Nephron (organoid): ENCODE data around the gene ADGRD1.

ENCODE experiments used
- H3K27ac Mint-ChIP-seq, 3 experiments: 2 replicates each; pipeline ENCODE4 v1.8.0; 2020; ENCODE audit warnings: mixed read lengths in 3 of 3, mild to moderate bottlenecking in 2 of 3, moderate library complexity in 1 of 3
- H3K27me3 Mint-ChIP-seq: 2 replicates; pipeline ENCODE4 v1.8.0; 2021; ENCODE audit warnings: low read depth, mild to moderate bottlenecking, moderate library complexity, mixed read lengths
- H3K36me3 Mint-ChIP-seq: 2 replicates; pipeline ENCODE4 v1.8.0; 2020; ENCODE audit warnings: low read depth, mixed read lengths
- H3K4me1 Mint-ChIP-seq: 2 replicates; pipeline ENCODE4 v1.8.0; 2020; ENCODE audit warnings: mixed read lengths
- H3K4me3 Mint-ChIP-seq, 3 experiments: 2 replicates each; pipeline ENCODE4 v1.8.0; 2020; ENCODE audit warnings: mild to moderate bottlenecking in 3 of 3, mixed read lengths in 3 of 3, moderate library complexity in 2 of 3
- H3K9me3 Mint-ChIP-seq: 2 replicates; pipeline ENCODE4 v1.8.0; 2020; ENCODE audit warnings: mixed read lengths
- TF ChIP-seq, protein P1 (sequence below), 3 experiments: fragments of 200-600 bp; sonication (generic); IDR thresholded peaks; one replicate each; pipeline ENCODE4 v1.5.0; 2021; ENCODE audit warnings: antibody characterized with exemption in 3 of 3; ENCODE audit not compliant: unreplicated experiment in 3 of 3

ADGRD1 gene

DNA sequence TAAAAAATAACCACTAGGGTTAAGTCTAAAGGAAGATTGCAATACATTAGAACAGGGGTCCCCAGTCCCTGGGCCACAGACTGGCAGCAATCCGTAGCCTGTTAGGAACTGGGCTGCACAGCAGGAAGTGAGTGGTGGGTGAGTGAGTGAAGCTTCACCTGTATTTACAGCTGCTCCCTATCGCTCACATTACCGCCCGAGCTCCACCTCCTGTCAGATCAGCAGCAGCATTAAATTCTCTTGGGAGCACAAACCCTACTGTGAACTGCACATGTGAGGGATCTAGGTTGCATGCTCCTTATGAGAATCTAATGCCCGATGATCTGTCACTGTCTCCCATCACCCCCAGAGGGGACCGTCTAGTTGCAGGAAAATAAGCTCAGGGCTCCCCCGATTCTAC, 15.5 kb downstream of the ADGRD1 start:
- Mint-ChIP-seq H3K27me3 (no peaks in the 10 kb centered on the region), H3K36me3 (peaks cover 7% of the 10 kb centered on the region), H3K4me1 (peaks cover 12% of the 10 kb centered on the region), H3K27ac (no peak overlapping the region), H3K9me3 (no peaks in the 10 kb centered on the region), H3K4me3 (no peak overlapping the region)
- TF ChIP-seq, protein P1, sequence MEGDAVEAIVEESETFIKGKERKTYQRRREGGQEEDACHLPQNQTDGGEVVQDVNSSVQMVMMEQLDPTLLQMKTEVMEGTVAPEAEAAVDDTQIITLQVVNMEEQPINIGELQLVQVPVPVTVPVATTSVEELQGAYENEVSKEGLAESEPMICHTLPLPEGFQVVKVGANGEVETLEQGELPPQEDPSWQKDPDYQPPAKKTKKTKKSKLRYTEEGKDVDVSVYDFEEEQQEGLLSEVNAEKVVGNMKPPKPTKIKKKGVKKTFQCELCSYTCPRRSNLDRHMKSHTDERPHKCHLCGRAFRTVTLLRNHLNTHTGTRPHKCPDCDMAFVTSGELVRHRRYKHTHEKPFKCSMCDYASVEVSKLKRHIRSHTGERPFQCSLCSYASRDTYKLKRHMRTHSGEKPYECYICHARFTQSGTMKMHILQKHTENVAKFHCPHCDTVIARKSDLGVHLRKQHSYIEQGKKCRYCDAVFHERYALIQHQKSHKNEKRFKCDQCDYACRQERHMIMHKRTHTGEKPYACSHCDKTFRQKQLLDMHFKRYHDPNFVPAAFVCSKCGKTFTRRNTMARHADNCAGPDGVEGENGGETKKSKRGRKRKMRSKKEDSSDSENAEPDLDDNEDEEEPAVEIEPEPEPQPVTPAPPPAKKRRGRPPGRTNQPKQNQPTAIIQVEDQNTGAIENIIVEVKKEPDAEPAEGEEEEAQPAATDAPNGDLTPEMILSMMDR (IDR thresholded peaks at IDR 0.05; ENCODE audit: unreplicated experiment in 3 of 3): no peak

- H3K4me1 Mint-ChIP-seq: peaks cover 12% of the 10 kb centered on the region
- no peak overlapping the region for H3K4me3 Mint-ChIP-seq
- H3K27me3 Mint-ChIP-seq: peaks cover 3% of the 10 kb centered on the region
- peaks cover 7% of the 10 kb centered on the region for H3K36me3 Mint-ChIP-seq
- no peaks in the 10 kb centered on the region for H3K9me3 Mint-ChIP-seq
- TF ChIP-seq, protein P1 (IDR thresholded peaks at IDR 0.05; ENCODE audit: unreplicated experiment in 3 of 3): no peak
- H3K27ac Mint-ChIP-seq: no peak overlapping the region
Measured at GRCh38 chr12:130970165-130970907, 16.6 kb downstream of the ADGRD1 start.

DNA sequence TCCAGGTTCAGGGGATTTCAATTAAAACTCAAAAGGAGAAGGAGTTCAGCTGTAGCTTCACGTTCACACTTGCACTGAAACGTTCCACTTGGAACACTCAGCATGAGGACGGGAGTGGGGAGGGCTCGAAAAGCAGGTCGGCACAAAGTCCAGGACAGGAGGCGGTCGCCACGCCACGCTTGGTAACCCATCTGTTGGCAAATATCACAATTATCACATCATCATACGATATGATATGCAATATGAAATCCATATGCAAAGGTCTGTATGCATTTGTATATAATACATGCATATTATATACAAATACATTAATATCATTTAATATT, 17.2 kb downstream of the ADGRD1 start:
- Mint-ChIP-seq H3K27me3 (peaks cover 3% of the 10 kb centered on the region), H3K36me3 (peaks cover 7% of the 10 kb centered on the region), H3K4me1 (peaks cover 12% of the 10 kb centered on the region), H3K27ac (no peak overlapping the region), H3K4me3 (no peak overlapping the region), H3K9me3 (no peaks in the 10 kb centered on the region)
- TF ChIP-seq, protein P1 (IDR thresholded peaks at IDR 0.05; ENCODE audit: unreplicated experiment in 3 of 3): no peak

DNA sequence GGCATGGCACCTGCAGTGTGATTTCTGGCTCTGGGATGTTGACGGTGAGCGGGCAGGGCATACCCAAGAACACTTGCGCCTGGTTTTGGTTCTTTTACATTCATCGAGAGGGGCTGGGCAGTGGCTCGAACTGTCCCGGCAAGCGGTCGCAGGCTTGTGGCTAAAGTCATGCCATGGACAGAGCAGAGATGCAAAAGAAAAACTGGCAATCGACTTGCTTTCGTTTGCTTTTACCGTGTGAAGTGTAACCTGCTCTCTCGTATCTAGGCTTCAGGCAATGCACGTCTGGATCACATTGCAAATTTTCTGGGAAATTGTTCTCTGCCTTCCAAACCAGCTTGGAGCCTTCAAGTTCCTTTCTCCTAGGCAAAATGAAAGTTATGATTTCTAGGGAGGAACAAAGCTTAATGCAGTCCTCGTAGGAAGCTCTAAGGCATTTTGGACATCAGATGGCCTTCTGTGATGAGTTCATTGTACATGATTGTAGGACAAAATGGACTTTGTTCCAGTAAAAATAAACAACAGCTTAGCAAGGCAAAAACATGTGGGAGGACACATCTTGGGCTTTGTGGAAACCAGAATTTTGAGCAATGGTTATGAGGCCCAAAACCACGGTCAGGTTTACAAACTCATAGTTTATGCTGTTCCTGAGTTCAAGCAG, 18.3 kb downstream of the ADGRD1 start:
- Mint-ChIP-seq H3K4me1 (peaks cover 12% of the 10 kb centered on the region), H3K36me3 (peaks cover 7% of the 10 kb centered on the region), H3K27me3 (peaks cover 3% of the 10 kb centered on the region), H3K9me3 (no peaks in the 10 kb centered on the region), H3K27ac (peak overlapping the region in 2 of 3 experiments; percentile 38 to 49), H3K4me3 (no peak overlapping the region)
- TF ChIP-seq, protein P1 (IDR thresholded peaks at IDR 0.05; ENCODE audit: unreplicated experiment in 3 of 3): no peak

- TF ChIP-seq, protein P1 (IDR thresholded peaks at IDR 0.05; ENCODE audit: unreplicated experiment in 3 of 3): no peak
- H3K4me3 Mint-ChIP-seq: no peak overlapping the region
- no peaks in the 10 kb centered on the region for H3K9me3 Mint-ChIP-seq
- peak overlapping the region in 1 of 3 experiments; percentile 49 for H3K27ac Mint-ChIP-seq
- H3K27me3 Mint-ChIP-seq: peaks cover 3% of the 10 kb centered on the region
- peaks cover 12% of the 10 kb centered on the region for H3K4me1 Mint-ChIP-seq
- peaks cover 7% of the 10 kb centered on the region for H3K36me3 Mint-ChIP-seq
Measured at GRCh38 chr12:130972586-130972950, 18.9 kb downstream of the ADGRD1 start.

GRCh38 chr12:130973109-130973508, 19.4 kb downstream of the ADGRD1 start:
- H3K27ac Mint-ChIP-seq: no peak overlapping the region
- no peaks in the 10 kb centered on the region for H3K9me3 Mint-ChIP-seq
- peaks cover 7% of the 10 kb centered on the region for H3K36me3 Mint-ChIP-seq
- H3K27me3 Mint-ChIP-seq: peaks cover 3% of the 10 kb centered on the region
- H3K4me1 Mint-ChIP-seq: peaks cover 12% of the 10 kb centered on the region
- H3K4me3 Mint-ChIP-seq: no peak overlapping the region
- TF ChIP-seq, protein P1 (IDR thresholded peaks at IDR 0.05; ENCODE audit: unreplicated experiment in 3 of 3): no peak
